Adrenal gland (tissue), 5 donors: ENCODE data around the gene KLHL14.

Experiments
- CTCF ChIP-seq, 6 experiments: fragments of 450-650 bp in 4 of 6; fragments of 200-600 bp in 2 of 6; sonication (generic) in 1 of 6; IDR thresholded peaks; 1 replicate in 5 of 6; 2 replicates in 1 of 6; pipeline versions ENCODE4 v1.5.1 to v1.8.0; 2016 to 2021; ENCODE audit warnings: antibody characterized with exemption in 6 of 6, mild to moderate bottlenecking in 2 of 6, moderate library complexity in 1 of 6
- POLR2A ChIP-seq, 2 donors: fragments of 450-650 bp; IDR thresholded peaks; one replicate each; pipeline ENCODE4 v1.6.1; 2017; ENCODE audit warnings: antibody characterized with exemption in 2 of 2, mild to moderate bottlenecking in 2 of 2, moderate library complexity in 1 of 2
- donor health status: DM: no; HTN: no; CAD: no.

- TF ChIP-seq CTCF (IDR thresholded peaks at IDR 0.05): no peak
- no peak for TF ChIP-seq POLR2A (IDR thresholded peaks at IDR 0.05)
Measured at GRCh38 chr18:32769586-32770053, 3.2 kb downstream of the KLHL14 start.
